Inferior parietal cortex (tissue), 1 donor: ENCODE results near the gene CDC37.
A peak's percentile ranks its signal among the peaks of the same experiment; 100 is the strongest.

Experiments
- DNase-seq: peaks from one replicate; pipeline ENCODE4 v3.0.0-alpha.2; 2016; ENCODE audit errors: extremely low spot score

Gene CDC37

DNA sequence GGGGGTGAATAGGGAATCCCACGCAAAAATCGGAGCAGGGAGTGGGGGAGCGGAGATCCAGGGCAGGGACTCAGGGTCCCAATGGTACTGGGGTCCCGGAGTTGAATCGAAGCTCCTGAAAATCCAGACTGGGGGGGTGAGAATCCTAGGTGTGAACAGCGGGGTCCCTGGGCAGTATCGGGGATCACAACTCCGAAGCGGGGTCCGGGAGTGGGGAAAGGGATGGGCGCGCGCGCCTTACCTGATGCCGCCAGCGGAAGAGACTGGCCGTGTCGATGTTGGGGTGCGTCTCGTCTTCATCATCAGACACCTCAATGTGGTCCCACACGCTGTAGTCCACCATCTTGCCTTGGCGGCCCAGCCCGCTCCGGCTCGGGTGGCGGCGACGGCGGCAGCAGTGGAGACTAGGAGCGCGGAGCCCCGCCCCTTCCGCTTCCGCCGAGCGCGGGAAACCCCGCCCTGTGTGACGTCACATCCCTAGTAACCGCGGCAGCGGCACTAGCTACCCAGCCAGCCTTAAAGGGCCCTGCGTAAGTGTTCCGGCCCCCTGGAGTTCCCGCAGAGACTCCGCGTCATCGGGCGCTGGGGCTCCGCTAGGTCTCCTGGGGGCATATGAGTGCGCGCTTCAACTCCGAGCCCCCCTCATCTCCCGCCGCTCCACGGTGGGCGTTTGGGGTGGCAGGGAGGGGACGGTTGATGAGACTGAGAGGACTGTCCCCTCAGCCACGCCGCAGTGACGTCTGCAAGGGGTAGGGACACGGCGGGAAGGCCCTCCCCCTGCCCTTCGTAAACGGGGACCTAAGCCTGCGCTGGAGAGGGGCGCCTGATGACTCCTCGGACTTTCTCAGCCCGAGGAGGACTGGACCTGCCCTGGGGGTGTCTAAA, at the start of gene CDC37:
CDC37 (minus strand) TSS at position 406 of the 885 bp plus-strand sequence; CDS start at position 343, 63 bp downstream.
- peak; percentile 96 for DNase-seq

DNA sequence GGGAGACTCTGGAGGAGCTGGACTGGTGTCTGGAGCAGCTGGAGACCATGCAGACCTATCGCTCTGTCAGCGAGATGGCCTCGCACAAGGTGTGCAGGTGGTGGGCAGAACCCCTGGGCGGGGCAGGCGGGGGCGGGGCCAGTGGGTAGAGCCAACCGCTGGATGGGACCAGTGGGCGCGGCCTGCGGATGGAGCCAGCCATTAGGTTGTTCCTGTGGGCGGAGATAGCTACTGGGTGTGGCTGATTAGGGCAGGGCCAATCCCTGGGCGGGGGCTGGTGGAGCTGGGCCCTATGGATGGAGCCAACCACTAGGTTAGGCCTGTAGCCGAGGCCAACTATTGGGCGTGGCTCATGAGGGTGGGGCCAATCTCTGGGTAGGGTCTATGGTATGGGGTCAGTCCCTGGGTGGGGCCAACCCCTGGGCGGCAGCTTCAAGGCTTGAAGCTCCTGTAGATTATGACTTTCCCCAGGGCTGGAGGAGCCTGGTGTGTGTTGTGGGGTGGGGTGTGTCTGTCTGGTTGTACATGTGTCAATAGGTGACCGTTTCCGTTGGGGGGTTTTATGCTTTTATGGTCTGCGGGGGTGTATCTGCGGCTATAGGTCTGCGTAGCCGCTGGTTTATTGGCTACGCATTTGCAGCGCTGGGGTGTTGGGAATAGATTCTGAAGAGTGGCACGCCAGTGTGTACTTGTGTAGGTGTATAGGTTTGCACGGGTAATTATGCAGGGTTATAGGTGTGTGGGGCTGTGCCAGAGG, 47.7 kb upstream of the CDC37 start:
- no peak for DNase-seq

GRCh38 chr19:10450191-10450852, 47.0 kb upstream of the CDC37 start:
- DNase-seq: no peak

DNA sequence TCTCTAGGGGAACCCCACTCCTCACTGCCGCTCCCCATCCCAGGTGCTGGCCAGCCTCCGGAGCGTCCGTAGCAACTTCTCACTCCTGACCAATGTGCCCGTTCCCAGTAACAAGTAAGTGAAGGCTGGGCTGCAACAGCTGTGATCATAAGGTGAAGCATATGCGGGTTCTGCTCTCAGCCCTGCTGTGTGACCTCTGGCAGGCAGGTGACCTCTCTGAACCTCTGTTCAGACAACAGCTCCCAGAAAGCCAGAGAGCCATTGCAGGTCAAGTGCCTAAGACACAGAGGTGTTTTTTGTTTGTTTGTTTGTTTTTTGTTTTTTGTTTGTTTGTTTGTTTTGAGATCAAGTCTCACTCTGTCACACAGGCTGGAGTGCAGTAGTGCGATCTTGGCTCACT, 45.7 kb upstream of the CDC37 start:
- DNase-seq: no peak

DNA sequence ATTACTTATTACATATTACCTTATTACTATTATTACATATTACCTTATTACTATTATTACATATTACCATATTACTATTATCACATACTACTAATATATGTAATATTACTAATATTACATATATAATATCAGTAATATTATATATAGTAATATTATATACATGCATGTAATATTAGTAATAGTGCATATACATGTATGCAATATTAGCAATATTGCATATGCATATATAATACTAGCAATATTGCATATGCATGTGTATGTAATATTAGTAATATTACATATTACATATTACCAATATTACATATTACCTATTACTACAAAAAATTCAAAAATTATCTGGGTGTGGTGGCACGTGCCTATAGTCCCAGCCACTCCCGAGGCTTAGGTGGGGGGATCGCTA, 39.4 kb upstream of the CDC37 start:
- DNase-seq: no peak

DNA sequence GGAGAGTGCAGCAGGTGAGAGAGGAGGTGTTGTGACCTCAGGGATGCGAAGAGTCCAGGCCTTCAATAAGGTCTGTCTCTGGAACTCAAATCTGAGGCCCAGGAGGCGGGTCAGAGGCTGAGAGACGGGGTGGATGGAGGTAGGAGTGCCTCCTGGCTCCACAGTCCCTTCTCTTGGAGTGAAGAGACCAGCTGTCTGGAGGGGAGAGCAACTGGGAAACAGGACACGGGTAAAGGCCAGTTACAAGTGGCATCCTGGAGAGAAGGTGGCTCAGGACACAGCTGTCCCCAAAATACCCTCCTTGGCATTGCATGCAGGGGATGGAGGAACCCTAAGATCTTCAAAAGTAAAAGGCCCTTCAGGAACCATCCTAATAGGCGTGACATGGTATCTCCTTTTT, 36.2 kb upstream of the CDC37 start:
- no peak for DNase-seq

- no peak for DNase-seq
Observed at GRCh38 chr19:10433131-10433536, 29.8 kb upstream of the CDC37 start.

DNA sequence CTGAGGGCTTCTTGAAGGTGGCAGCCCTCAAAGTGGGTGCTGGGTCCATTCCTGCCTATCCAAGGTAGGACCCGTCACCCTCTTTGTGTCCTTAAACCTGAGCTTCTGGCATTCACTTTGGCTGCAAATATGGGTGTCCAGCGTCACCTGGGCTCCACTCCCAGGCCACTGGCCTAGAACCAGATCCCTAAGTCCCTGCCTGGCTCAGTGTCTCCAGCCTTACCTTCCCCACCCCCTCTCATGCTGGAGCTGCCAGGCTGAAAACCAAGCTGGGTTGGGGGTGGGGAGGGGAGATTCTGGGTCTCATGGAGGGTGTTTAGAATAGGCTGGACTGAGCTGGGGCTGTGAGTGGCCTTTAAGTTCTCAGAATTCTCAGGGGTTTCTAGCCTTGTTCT, 29.4 kb upstream of the CDC37 start:
- DNase-seq: no peak

DNA sequence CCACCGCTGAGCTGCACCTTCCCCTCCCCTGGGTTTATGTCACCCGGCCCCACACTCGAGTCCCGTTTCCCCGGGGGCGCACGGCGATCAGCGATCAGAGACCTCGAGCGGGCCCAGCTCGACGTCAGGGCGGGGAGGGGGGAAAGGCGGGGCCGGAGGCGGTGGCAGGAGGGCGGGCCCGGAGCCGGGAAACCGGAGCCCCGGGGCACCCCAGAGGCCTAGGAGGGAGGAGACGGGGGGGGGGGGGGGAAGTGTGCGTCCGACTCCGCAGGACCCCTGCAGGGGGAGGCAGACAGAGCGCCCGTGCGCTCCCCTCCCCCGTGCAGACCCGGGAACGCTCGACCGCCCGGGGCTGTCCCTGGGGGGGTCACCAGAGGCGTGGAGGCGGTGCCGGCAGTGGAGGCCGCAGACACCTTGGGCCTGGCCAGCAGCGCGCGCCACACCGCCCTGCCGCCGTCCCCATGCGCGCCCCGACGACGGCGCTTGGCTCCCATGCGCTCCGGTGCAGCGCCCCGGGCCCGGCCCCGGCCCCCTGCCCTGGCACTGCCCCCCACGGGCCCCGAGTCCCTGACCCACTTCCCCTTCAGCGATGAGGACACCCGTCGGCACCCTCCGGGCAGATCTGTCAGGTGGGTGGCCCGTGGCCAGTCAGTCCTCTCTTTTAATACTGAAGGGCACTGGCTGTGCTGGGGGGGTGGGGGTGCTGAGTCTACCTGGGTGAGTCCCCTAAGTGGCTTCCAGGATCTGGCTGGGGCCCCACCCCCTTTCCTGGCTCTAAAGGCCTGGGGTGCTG, 28.8 kb upstream of the CDC37 start:
- no peak for DNase-seq

GRCh38 chr19:10431254-10431942, 28.1 kb upstream of the CDC37 start:
- no peak for DNase-seq

- no peak for DNase-seq
Observed at GRCh38 chr19:10430505-10431253, 27.3 kb upstream of the CDC37 start.

DNA sequence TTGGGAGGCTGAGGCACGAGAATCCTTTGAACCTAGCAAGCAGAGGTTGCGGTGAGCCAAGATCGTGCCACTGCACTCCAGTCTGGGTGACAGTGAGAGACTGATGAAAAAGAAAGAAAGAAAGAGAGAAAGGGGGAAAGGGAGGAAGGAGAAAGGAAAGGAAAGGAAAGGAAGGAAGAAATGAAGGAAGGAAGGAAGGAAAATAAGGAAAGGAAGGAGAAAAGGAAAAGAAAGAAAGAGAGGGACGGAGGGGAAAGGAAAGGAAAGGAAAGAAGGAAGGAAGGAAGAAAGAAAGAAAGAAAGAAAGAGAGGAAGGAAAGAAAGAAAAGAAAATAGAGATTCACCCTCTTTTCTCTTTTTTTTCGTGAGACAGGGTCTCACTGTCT, 25.6 kb upstream of the CDC37 start:
- no peak for DNase-seq

- DNase-seq: no peak
Observed at GRCh38 chr19:10427169-10427568, 23.8 kb upstream of the CDC37 start.

DNA sequence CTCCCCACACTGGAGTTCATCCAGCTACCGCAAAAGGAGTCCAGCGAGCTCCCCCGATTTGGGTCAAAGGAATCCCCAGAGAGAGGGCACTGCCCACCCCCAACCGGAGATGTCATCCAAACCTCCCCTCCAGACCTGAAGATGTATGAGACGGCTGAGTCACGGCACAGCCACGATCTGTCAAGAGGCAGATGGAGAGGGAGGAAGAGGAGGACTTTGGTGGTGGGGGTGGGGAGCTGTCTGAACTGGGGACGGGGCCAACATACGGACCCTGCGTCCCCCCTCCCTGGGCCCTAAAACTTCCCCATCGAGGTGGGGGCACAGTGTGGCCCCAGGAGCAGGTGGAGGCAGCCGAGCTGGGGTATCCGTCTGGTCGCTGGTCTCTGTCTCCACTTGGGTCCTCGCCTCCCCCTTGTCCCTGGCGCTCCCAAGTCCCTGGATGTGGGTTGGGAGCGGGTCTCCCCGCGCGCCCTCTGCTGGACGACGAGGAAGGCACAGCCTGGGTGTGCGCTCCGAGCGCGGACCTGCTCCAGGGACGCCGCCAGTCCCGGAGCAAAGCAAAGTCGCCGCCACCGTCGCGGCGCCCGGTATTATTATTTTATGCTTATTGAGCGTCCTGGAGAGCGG, 20.8 kb upstream of the CDC37 start:
- DNase-seq: peak; percentile 77

GRCh38 chr19:10422846-10423245, 19.5 kb upstream of the CDC37 start:
- DNase-seq: no peak

DNA sequence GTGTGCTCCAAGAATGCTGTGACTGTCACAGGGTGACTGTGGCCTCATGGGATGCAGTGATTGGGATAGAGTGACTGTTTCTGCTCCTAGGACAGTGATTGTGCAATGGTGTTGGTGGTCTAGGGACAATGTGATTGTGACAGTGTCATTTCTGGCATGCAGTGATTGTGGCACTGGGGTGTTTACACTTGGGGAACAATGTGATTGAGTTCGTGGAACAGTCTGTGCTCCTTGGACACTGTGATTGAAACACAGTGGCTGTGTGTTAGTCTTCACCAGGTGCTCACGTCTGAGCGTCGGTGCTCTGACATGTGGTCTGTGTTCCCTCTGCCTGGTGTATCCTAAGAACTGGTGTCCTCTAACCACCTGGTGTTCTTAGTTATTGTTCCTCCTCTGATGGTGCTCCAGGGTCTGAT, 18.7 kb upstream of the CDC37 start:
- no peak for DNase-seq

DNA sequence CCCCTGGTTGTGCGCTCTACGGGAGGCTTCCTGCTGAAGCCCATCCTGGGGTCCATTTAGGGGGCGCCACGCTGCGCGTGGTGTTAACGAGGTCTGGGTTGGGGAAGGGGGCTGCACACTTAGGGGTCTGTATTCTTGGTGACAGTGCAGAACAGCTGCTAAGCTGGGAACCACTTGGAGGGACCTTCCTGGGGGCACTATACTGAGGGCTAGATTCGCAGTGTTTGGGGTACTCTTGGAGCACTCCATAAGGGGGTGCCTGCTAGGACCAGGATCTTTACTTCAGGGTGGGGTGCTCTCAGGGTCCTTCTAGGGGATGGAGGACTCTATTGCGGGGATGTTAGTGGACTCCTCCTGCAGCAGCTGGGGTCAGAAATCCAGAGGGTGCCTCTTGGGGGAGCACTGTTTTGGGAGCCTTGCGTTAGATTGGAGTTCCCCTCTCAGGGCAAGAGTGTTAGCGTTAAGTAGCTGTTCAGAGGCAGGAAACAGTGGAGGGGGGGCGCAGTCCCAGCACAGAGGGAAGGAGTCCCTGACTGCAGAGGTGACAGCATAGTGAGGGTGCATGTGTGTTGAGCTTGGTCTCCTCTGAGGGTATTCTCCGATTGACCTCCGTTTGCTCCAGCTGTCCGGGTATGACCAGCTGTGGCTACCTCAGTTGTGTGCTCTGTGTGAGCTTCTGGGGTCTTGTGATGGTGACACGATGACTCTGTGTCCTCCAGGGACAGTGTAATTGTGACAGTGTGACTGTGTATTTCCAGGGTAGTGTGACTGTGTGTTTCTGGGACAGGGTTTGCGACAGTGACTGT, 18.1 kb upstream of the CDC37 start:
- DNase-seq: no peak

DNA sequence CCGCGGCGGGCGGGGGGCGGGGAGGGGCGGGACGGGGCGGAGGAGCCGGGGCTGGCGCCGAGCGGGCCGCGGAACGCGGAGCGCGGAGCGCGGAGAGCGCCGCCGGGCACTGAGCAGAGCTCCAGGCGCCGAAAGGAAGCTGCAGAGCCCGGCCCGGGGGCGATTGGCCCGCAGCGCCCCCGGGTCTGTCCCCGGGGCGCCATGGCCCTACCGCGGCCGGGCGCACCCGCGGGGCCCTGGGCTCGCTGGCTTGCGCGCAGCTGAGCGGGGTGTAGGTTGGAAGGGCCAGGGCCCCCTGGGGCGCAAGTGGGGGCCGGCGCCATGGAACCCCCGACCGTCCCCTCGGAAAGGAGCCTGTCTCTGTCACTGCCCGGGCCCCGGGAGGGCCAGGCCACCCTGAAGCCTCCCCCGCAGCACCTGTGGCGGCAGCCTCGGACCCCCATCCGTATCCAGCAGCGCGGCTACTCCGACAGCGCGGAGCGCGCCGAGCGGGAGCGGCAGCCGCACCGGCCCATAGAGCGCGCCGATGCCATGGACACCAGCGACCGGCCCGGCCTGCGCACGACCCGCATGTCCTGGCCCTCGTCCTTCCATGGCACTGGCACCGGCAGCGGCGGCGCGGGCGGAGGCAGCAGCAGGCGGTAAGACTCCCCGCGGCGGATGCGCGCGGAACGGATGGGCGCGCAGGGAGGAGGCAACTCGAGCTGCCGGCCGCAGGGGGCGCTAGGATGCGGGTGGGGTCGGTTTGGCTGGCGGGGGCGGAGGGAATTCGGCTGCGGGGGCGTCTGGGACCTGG, 17.3 kb upstream of the CDC37 start, which contains the start of gene PDE4A:
PDE4A (plus strand) TSS at position 95 of the 796 bp plus-strand sequence; CDS start at position 322, 227 bp downstream.
- DNase-seq: no peak
